Colon (tissue), 2 donors: ENCODE measurements around the gene COL23A1.

Experiments
- FAIRE-seq: peaks from 2 replicates; lab custom pipeline; 2012; peaks lifted over from hg19 to GRCh38; lab: Jason Lieb, UNC
- donor health status: control.
- donor health status: control.

The COL23A1 gene

DNA sequence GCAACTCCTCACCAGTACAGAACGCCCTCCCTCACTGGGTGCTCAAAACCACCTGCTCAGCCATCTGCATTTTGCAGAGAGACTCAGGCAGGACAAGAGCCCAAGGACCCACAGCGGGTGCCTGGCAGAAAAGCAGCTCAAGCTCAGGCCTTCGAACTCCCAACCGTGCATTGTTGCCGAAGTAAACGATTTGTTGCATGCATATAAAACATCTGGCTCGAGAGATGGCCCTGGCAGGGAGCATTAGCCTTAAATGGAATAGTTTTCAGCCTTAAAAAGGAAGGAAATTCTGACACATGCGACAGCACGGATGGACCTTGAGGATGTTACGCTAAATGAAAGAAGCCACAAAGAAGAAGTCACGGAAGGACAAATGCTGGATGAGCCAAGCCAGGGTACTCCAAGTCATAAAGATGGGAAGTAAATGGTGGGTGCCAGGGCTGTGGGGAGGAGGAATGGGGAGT lies 197.2 kb downstream of the COL23A1 start:
- FAIRE-seq = no peak

DNA sequence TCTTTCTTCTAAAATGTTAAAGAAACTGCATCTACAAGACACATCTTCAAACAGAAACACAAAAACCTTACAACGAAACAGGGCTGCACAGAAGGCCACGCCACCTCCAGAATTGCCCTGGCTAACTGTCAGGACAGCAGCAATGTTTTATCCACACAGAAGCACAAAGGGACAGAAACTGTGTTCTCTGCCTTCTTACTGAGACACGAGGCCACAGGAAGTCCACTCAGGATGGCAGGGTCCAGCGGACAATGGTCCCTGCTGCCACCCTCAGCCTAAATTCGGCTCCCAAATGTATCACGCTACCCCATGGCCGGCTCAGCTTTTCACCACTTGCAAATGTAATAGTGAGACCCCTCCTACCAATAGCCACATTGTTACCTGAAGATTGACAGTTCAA lies 197.8 kb downstream of the COL23A1 start:
- FAIRE-seq = no peak

DNA sequence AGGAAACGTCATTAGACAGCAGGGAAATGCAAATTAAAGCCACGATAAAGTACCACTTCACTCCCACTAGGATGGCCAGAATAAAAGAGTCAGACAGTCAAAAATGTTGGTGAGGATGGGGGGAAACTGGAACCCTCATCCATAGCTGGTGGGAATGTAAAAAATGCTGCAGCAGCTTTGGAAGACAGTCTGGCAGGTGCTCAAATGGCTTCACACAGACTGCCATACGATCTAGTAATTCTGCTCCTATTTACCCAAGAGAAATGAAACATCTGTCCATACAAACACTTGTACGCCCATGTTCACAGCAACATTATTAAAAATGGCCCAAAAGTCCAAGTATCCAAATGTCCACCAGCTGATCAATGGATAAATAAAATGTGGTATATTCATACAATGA lies 198.7 kb downstream of the COL23A1 start:
- no peak for FAIRE-seq

GRCh38 chr5:178389796-178390195 lies 200.4 kb downstream of the COL23A1 start:
- no peak for FAIRE-seq

- FAIRE-seq = no peak
Measured at GRCh38 chr5:178389026-178389729, 201.0 kb downstream of the COL23A1 start.

DNA sequence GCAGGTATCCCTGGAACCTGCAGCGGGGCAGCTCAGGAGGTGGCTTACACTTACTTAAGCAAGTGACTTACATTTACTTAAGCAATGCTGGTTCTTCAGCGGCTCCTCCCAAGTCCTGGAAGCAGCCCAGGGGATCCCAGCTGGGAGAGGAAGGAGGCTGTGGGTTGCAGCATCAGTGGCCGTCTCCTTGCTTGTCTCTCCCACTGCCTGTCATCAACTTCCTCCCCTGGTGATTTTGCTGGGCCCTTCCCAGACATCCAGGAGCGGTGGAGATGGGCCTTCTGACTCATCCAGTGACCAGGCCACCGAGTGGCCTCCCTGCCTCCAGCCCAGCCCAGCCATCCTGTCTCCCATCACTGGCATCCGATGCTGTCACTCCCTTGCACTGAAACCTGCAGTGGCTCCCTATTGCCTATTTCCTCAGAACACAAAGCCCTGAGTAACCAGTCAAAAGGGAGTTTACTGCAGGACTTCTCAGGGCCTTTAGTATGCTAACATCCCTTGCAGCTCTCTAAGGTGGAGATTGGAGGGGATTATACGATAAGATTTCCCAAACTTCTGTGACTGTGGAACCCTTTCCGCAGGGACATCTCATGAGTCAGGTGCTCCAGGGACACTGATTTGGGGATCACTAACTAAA lies 201.7 kb downstream of the COL23A1 start:
- FAIRE-seq = no peak

- no peak for FAIRE-seq
Measured at GRCh38 chr5:178387856-178388190, 202.4 kb downstream of the COL23A1 start.

GRCh38 chr5:178387061-178387855 lies 202.9 kb downstream of the COL23A1 start:
- no peak for FAIRE-seq

DNA sequence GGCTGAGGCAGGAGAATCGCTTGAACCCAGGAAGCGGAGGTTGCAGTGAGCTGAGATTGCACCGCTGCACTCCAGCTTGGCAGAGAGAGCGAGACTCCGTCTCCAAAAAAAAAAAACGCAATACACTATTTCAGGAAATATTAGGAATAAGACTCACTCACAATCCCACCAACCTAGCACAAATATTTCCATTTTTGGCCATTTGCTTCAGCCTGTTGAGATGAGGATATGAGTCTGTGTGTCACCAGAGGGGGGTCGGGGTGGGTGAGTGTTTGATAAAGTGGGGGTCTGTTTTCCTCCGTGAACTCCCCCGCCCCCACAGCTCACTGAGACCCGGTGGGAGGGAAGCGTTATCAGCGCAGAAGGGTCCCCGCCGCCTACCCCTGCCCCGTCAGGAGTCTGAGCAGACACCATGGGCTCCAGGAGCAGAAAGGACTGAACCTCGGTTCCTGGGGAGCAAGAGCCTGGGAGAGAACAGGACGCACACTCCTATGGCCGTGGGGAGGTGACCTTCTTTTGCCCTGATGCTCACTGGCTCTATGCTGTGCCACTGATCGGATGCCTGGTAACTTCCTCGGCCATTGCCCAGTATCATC lies 203.8 kb downstream of the COL23A1 start:
- no peak for FAIRE-seq

GRCh38 chr5:178385496-178385890 lies 204.7 kb downstream of the COL23A1 start:
- FAIRE-seq = no peak

DNA sequence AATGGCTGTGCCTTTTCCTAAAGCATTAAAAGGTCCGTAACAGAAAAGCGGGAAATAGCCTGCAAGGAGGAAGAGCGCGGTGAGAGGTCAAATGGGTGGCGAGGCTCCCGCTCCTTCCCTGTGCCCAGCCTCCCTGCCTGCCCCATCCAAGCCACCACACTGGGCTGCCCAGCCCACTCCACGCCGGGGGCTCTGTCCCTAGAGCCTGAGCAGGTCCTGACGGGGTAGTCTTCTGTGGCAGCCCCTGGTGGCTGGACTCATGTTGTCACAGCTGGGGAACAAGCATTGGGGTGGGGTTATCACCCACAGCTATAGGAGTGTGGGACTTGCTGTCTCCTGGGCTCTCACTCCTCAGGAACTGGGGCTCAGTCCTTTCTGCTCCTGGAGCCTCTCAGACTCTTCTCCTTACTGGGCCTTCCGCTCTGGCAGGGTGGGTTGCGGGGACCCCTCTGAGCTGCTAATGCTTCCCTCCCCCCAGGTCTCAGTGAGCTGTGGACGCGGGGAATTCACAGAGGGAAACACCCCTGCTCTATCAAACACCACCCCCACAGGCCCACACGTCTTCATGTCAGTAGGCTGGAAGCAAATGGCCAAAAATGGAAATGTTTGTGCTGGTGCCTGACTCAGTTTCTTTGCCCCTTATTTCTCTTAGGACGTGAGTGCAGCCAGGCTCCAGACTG lies 205.2 kb downstream of the COL23A1 start:
- no peak for FAIRE-seq

GRCh38 chr5:178383919-178384815 lies 206.0 kb downstream of the COL23A1 start:
- FAIRE-seq = no peak

GRCh38 chr5:178383301-178383918 lies 206.8 kb downstream of the COL23A1 start:
- no peak for FAIRE-seq

DNA sequence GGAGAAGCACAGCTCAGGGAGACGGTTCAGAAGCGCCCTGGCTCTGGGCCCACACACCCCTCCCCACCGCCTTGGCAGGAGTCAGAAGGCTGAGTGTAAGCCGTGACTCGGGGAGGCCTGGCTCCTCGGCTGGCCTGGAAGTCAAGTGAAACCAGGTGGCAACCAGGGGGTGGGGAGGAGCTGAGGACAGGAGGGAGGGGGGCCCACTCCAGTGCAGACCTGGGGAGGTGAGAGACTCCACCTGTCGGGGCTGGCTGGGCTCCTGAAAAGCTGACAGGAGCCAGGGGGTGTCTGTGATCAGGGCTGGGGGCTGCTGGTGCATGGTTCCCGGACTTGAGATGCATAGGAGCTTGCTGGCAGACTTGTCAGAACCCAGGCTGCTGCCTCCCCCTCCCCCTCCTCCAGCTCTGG lies 207.4 kb downstream of the COL23A1 start:
- FAIRE-seq = no peak

- FAIRE-seq = no peak
Measured at GRCh38 chr5:178381921-178382695, 208.1 kb downstream of the COL23A1 start.

DNA sequence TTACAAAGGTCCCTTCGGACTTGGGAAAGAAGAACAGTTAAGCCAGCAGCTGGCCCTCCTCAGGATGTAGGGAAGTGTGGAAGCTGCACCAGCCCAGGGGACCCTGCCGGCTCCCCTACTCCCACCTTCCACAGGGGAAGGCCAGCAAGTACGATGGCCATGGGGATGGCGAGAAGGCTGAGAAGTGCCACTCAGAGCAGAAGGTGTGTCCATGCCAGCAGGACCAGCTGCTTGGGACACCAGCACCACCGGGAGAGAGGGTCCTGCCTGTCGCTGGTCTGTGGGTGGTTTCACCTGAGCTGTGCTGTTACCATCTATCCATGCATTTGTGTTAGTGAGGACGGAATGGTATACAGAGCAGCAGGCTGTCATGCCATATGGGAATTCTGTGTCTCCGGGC lies 209.0 kb downstream of the COL23A1 start:
- FAIRE-seq = no peak

DNA sequence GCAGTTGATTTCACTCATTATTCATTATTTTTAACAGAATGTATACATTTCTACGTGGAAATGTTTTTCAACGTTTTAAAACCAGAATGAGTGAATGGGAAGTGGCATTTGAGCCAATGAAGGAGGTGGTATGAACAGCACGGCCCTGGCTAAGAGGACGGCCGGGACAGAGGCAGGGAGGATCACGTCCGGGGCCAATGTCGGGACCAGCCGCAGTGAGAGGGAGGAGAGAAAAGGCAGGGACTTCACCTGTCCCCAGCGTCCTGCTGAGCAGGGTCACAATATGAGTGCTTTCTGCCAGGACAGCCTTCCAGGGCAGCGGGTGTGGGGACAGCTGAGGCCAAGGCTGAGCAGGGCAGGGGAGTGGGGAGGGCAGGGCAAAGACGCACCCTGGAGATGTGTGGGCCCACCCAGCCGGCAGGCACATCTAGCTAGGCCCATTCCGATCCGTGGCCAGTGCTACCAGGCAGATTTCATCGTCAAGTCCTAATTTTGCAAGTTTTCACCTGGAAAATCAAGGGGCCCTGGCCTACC lies 209.6 kb downstream of the COL23A1 start:
- FAIRE-seq = no peak

GRCh38 chr5:178380086-178380485 lies 210.1 kb downstream of the COL23A1 start:
- FAIRE-seq = no peak
